Trophoblast cell (in vitro differentiated cells and primary cell): ENCODE results near the gene B9D1.

Experiments used
- DNase-seq, 2 donors: peaks; one replicate each; pipeline ENCODE4 v3.0.0-alpha.2; 2016
- H2AFZ ChIP-seq: 2 replicates; pipeline ENCODE4 v1.6.1; 2013; ENCODE audit warnings: low read length, moderate library complexity, mild to moderate bottlenecking; ENCODE audit not compliant: insufficient read depth, poor library complexity
- H2AK5ac ChIP-seq: 2 replicates; pipeline ENCODE4 v1.6.1; 2013; ENCODE audit warnings: mild to moderate bottlenecking, low read length
- H2BK120ac ChIP-seq: 2 replicates; pipeline ENCODE4 v1.6.1; 2013; ENCODE audit warnings: low read length, mild to moderate bottlenecking, moderate library complexity; ENCODE audit not compliant: insufficient read depth, poor library complexity
- H2BK12ac ChIP-seq: 2 replicates; pipeline ENCODE4 v1.6.1; 2013; ENCODE audit warnings: mild to moderate bottlenecking, low read length, moderate library complexity
- H2BK5ac ChIP-seq: 2 replicates; pipeline ENCODE4 v1.6.1; 2013; ENCODE audit warnings: low read length, low read depth, moderate library complexity, mild to moderate bottlenecking; ENCODE audit not compliant: poor library complexity
- H3K14ac ChIP-seq: 2 replicates; pipeline ENCODE4 v1.6.1; 2013; ENCODE audit warnings: mild to moderate bottlenecking, low read length
- H3K18ac ChIP-seq: 2 replicates; pipeline ENCODE4 v1.6.1; 2013; ENCODE audit warnings: mild to moderate bottlenecking, low read length
- H3K23ac ChIP-seq: 2 replicates; pipeline ENCODE4 v1.6.1; 2013; ENCODE audit warnings: low read length
- H3K27ac ChIP-seq: 2 replicates; pipeline ENCODE4 v1.5.1; 2013; ENCODE audit warnings: low read depth, mild to moderate bottlenecking, inconsistent platforms, low read length, moderate library complexity
- H3K27me3 ChIP-seq: 2 replicates; pipeline ENCODE4 v1.6.1; 2013; ENCODE audit warnings: inconsistent platforms, mild to moderate bottlenecking, low read length, moderate library complexity; ENCODE audit not compliant: insufficient read depth
- H3K36me3 ChIP-seq, 2 experiments: 1 replicate in 1 of 2; 2 replicates in 1 of 2; pipeline ENCODE4 v1.6.1; 2013; ENCODE audit warnings: low read length in 2 of 2, mild to moderate bottlenecking in 2 of 2, moderate library complexity in 1 of 2; ENCODE audit not compliant: insufficient read depth in 2 of 2, control insufficient read depth in 1 of 2
- H3K4ac ChIP-seq: 2 replicates; pipeline ENCODE4 v1.6.1; 2013; ENCODE audit warnings: low read depth, mild to moderate bottlenecking, low read length, moderate library complexity
- H3K4me1 ChIP-seq, 2 experiments: 1 replicate in 1 of 2; 2 replicates in 1 of 2; pipeline ENCODE4 v1.6.1; 2013; ENCODE audit warnings: low read length in 2 of 2, mild to moderate bottlenecking in 2 of 2, moderate library complexity in 1 of 2; ENCODE audit not compliant: insufficient read depth in 2 of 2, control insufficient read depth in 1 of 2
- H3K4me2 ChIP-seq: 2 replicates; pipeline ENCODE4 v1.6.1; 2013; ENCODE audit warnings: inconsistent platforms, mild to moderate bottlenecking, low read length, moderate library complexity
- H3K4me3 ChIP-seq: 2 replicates; pipeline ENCODE4 v1.5.1; 2013; ENCODE audit warnings: mild to moderate bottlenecking, low read depth, low read length, inconsistent platforms
- H3K79me1 ChIP-seq: one replicate; pipeline ENCODE4 v1.6.1; 2013; ENCODE audit warnings: low read length
- H3K79me2 ChIP-seq: 2 replicates; pipeline ENCODE4 v1.6.1; 2013; ENCODE audit warnings: low read length, mild to moderate bottlenecking; ENCODE audit not compliant: control insufficient read depth, insufficient read depth, poor library complexity
- H3K9ac ChIP-seq: 2 replicates; pipeline ENCODE4 v1.6.1; 2013; ENCODE audit warnings: mild to moderate bottlenecking, low read length
- H3K9me3 ChIP-seq: 2 replicates; pipeline ENCODE4 v1.6.1; 2013; ENCODE audit warnings: low read depth, mild to moderate bottlenecking, control low read depth, inconsistent platforms, low read length; ENCODE audit not compliant: insufficient read depth
- H4K12ac ChIP-seq: 2 replicates; pipeline ENCODE4 v1.6.1; 2013; ENCODE audit warnings: low read depth, mild to moderate bottlenecking, low read length, moderate library complexity
- H4K8ac ChIP-seq: 2 replicates; pipeline ENCODE4 v1.6.1; 2013; ENCODE audit warnings: low read depth, mild to moderate bottlenecking, low read length, moderate library complexity
- H4K91ac ChIP-seq: one replicate; pipeline ENCODE4 v1.6.1; 2013; ENCODE audit warnings: low read depth, mild to moderate bottlenecking, low read length, moderate library complexity
- WGBS: extraction: QIAGEN DNeasy Blood & Tissue Kit; methylation state at CpG from one replicate; pipeline ENCODE4 v1.1.7; 2013; ENCODE audit warnings: missing lambda C conversion rate; ENCODE audit not compliant: insufficient read length, insufficient coverage; ENCODE audit errors: extremely low coverage; 5-methylcytosine and 5-hydroxymethylcytosine counted together

Gene B9D1

DNA sequence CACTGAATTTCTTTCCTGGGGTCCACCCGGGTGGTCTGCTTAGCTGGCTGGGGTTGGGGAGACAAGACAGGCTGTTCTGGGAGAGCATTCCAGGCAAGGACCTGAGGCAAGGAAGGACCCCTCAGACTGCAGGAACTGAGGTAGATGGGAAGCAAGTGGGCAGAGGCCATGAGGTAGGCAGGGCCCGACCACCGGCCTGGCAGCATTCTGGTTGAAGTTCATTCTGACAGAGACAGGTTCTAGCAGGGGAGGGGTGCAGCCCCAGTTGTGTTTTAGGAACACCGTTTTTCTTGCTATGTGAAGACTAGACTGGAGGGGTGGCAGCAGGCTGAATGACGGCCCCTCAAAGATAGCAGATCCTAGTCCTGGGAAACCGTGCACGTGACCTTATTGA is 17.5 kb downstream of the B9D1 start:
- Histone ChIP-seq H3K79me2 (no peaks in the 10 kb centered on the region), H3K27ac (no peak overlapping the region), H2BK120ac (no peak overlapping the region), H3K9ac (no peak overlapping the region), H3K79me1 (peaks cover 6% of the 10 kb centered on the region), H4K91ac (no peak overlapping the region), H4K8ac (no peak overlapping the region), H2BK12ac (no peak overlapping the region), H3K23ac (no peak overlapping the region), H3K36me3 (no peaks in the 10 kb centered on the region), H2BK5ac (no peak overlapping the region), H2AFZ (no peak overlapping the region), H3K4me3 (no peak overlapping the region), H3K4me1 (peaks cover 16 to 21% of the 10 kb centered on the region in 2 experiments), H3K18ac (no peak overlapping the region), H3K27me3 (no peaks in the 10 kb centered on the region), H3K9me3 (no peaks in the 10 kb centered on the region), H2AK5ac (no peak overlapping the region), H3K4ac (no peak overlapping the region), H3K14ac (no peak overlapping the region), H3K4me2 (no peak overlapping the region), H4K12ac (no peak overlapping the region)
- DNase-seq, result no peak
- WGBS, result no CpG with 5 or more reads among the region's 7 CpGs

DNA sequence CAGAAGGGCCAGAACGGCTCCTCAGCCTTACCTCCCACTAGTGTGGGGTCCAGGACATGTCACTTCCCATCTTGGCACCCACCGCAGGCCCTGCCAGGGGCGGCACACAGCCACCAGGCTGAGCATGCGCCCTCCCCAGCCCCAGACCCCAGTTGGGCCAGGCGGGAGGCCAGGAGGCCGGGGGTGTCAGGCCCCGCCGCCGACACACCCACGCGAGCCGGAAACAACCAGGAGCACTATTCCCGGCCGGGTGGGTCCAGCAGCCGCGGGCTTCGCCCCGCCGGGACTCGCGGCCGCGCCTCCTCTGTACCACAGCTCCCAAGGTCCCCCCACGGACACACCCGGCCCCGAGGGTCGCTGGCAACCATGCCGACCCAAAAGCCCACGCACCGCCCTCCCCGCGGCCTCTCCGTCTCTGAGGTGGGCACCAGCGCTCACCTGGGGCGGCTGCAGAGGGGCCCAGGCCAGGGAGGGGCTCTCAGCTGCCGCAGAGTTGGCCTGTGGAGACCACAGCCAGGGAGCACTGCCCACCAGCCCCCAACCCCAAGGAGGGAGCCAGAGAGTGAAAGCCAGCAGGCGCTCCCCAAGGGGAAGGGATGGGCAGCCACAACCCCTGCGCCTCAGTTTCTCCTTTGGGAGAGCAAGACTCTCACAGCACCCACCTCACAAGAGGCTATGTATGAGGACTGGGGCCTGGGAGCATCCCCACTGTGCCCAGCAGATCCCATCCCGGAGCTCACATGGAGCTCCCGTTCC is 18.0 kb downstream of the B9D1 start:
- no peak overlapping the region for H2BK120ac ChIP-seq
- no peak overlapping the region for H3K27ac ChIP-seq
- H2BK5ac ChIP-seq, result no peak overlapping the region
- no peak overlapping the region for H2AFZ ChIP-seq
- no peak overlapping the region for H3K4ac ChIP-seq
- H3K23ac ChIP-seq, result no peak overlapping the region
- H4K91ac ChIP-seq, result no peak overlapping the region
- DNase-seq, result no peak
- H3K4me1 ChIP-seq, result peaks cover 16 to 21% of the 10 kb centered on the region in 2 experiments
- H3K79me1 ChIP-seq, result peaks cover 6% of the 10 kb centered on the region
- H4K8ac ChIP-seq, result no peak overlapping the region
- no peak overlapping the region for H3K18ac ChIP-seq
- no peaks in the 10 kb centered on the region for H3K9me3 ChIP-seq
- no peak overlapping the region for H4K12ac ChIP-seq
- H3K14ac ChIP-seq, result no peak overlapping the region
- H3K36me3 ChIP-seq, result no peaks in the 10 kb centered on the region
- no CpG with 5 or more reads among the region's 40 CpGs for WGBS
- no peak overlapping the region for H2AK5ac ChIP-seq
- no peak overlapping the region for H3K4me3 ChIP-seq
- H2BK12ac ChIP-seq, result no peak overlapping the region
- H3K79me2 ChIP-seq, result no peaks in the 10 kb centered on the region
- no peak overlapping the region for H3K9ac ChIP-seq
- no peak overlapping the region for H3K4me2 ChIP-seq
- H3K27me3 ChIP-seq, result no peaks in the 10 kb centered on the region

DNA sequence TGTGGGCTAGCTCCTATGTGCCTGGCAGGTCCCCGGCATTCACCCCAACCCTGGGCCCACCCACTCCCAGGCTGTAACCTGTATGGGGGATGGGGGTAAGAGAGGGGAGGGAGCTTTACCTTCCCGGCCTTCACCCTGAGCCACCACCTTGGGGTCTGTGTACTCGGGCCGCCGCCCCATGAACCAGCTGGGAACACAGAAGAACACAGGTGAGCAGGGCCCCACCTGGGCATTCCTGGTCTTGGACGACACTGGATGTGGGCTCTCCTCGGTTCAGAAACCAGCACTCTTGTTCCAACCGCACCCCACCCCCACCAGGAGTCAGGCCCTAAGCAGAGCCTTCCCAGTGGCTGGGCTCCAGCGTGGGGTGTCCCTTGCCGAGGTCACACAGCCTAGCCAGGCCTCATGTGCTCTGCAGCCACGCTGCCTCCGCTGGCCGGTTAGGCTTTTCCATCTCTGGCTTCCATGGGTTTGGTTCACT is 18.8 kb downstream of the B9D1 start:
- H2AK5ac ChIP-seq, result no peak overlapping the region
- H3K27me3 ChIP-seq, result no peaks in the 10 kb centered on the region
- H3K4ac ChIP-seq, result no peak overlapping the region
- no peak overlapping the region for H2AFZ ChIP-seq
- H3K4me3 ChIP-seq, result no peak overlapping the region
- no peaks in the 10 kb centered on the region for H3K36me3 ChIP-seq
- no peak overlapping the region for H4K8ac ChIP-seq
- H3K79me1 ChIP-seq, result peaks cover 6% of the 10 kb centered on the region
- no peak overlapping the region for H2BK120ac ChIP-seq
- H3K9ac ChIP-seq, result no peak overlapping the region
- H3K4me1 ChIP-seq, result peaks cover 16 to 21% of the 10 kb centered on the region in 2 experiments
- WGBS, result no CpG with 5 or more reads among the region's 13 CpGs
- no peak overlapping the region for H3K23ac ChIP-seq
- no peaks in the 10 kb centered on the region for H3K79me2 ChIP-seq
- no peak overlapping the region for H2BK5ac ChIP-seq
- DNase-seq, result no peak
- H3K14ac ChIP-seq, result no peak overlapping the region
- H3K4me2 ChIP-seq, result no peak overlapping the region
- no peaks in the 10 kb centered on the region for H3K9me3 ChIP-seq
- H3K18ac ChIP-seq, result no peak overlapping the region
- H4K12ac ChIP-seq, result no peak overlapping the region
- H4K91ac ChIP-seq, result no peak overlapping the region
- no peak overlapping the region for H3K27ac ChIP-seq
- no peak overlapping the region for H2BK12ac ChIP-seq

DNA sequence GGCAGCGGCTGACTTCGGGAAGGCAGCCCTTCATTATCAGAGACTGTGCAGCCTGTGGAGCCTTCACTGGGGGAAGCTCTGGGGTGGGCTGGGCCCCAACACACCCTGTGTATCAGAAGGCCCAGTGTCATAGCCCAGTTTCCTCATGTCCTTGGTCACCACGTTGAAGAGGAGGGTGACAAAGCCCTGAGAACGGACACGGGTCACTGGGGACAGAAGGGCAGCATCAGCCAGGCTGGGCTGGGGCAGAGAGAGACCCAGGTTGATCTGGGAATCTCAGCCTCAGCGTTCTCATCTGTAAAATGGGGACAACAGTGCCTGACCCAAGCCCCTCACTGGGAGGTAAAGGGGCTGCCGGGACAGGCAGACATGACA is 19.3 kb downstream of the B9D1 start:
- no peak overlapping the region for H3K14ac ChIP-seq

More for the DNA sequence above, 19.3 kb downstream of the B9D1 start:
- no peaks in the 10 kb centered on the region for H3K9me3 ChIP-seq
- H4K12ac ChIP-seq, result no peak overlapping the region
- no peak overlapping the region for H2BK12ac ChIP-seq
- no peak for DNase-seq
- no peak overlapping the region for H3K4ac ChIP-seq
- H4K8ac ChIP-seq, result no peak overlapping the region
- H3K36me3 ChIP-seq, result no peaks in the 10 kb centered on the region
- H3K27ac ChIP-seq, result no peak overlapping the region
- H3K4me1 ChIP-seq, result peaks cover 16 to 21% of the 10 kb centered on the region in 2 experiments
- H3K23ac ChIP-seq, result no peak overlapping the region
- H2BK120ac ChIP-seq, result no peak overlapping the region
- H3K79me2 ChIP-seq, result no peaks in the 10 kb centered on the region
- no peak overlapping the region for H3K4me3 ChIP-seq
- no peak overlapping the region for H3K9ac ChIP-seq
- no peak overlapping the region for H2AK5ac ChIP-seq
- WGBS, result no CpG with 5 or more reads among the region's 7 CpGs
- no peak overlapping the region for H3K18ac ChIP-seq
- no peak overlapping the region for H2BK5ac ChIP-seq
- H3K79me1 ChIP-seq, result peaks cover 6% of the 10 kb centered on the region
- no peak overlapping the region for H3K4me2 ChIP-seq
- H2AFZ ChIP-seq, result no peak overlapping the region
- no peaks in the 10 kb centered on the region for H3K27me3 ChIP-seq
- H4K91ac ChIP-seq, result no peak overlapping the region
